H1 (cell line): ENCODE measurements around the gene CEP41. TPM values are rescaled to one million over a fixed set of nuclear protein-coding genes. Genes with fewer than 3 reads are reported as not detected.

Experiments used
- CTCF ChIA-PET: fragments of 300-600 bp; sonication (Branson Sonifier 250); formaldehyde crosslinking; loops from one replicate; lab custom pipeline; 2021; ENCODE audit not compliant: partially characterized antibody; lab: Charles Lee
- POLR2A ChIA-PET: fragments of 300-600 bp; sonication (Branson Sonifier 250); formaldehyde crosslinking; loops from one replicate; lab custom pipeline; 2021; ENCODE audit warnings: inconsistent platforms; ENCODE audit not compliant: partially characterized antibody; lab: Charles Lee
- DNase-seq, 2 experiments: peaks; one replicate each; pipeline versions ENCODE4 v3.0.0 to v3.0.0-alpha.2; 2010 to 2022; ENCODE audit warnings: low spot score in 2 of 2, low read depth in 1 of 2, mixed read lengths in 1 of 2
- FAIRE-seq: peaks from 2 replicates; lab custom pipeline; 2011; peaks lifted over from hg19 to GRCh38; lab: Jason Lieb, UNC
- H2AFZ ChIP-seq: 2 replicates; pipeline ENCODE4 v1.8.1; 2012; ENCODE audit warnings: low read length, inconsistent platforms
- H2AK5ac ChIP-seq: 2 replicates; pipeline ENCODE4 v1.6.1; 2013; ENCODE audit warnings: low read depth, low read length
- H2BK120ac ChIP-seq: replicated peaks from 2 replicates; pipeline ENCODE3; 2013; ENCODE audit warnings: low read depth, low read length, inconsistent platforms
- H2BK12ac ChIP-seq: 2 replicates; pipeline ENCODE4 v1.6.1; 2013; ENCODE audit warnings: low read depth, low read length
- H2BK15ac ChIP-seq: 2 replicates; pipeline ENCODE4 v1.6.1; 2013; ENCODE audit warnings: low read length
- H2BK20ac ChIP-seq: 2 replicates; pipeline ENCODE4 v1.6.1; 2013; ENCODE audit warnings: low read length
- H2BK5ac ChIP-seq: 2 replicates; pipeline ENCODE4 v1.6.1; 2013; ENCODE audit warnings: low read depth, low read length
- H3K14ac ChIP-seq: 2 replicates; pipeline ENCODE4 v1.6.1; 2013; ENCODE audit warnings: inconsistent platforms; ENCODE audit not compliant: insufficient read length
- H3K18ac ChIP-seq: 2 replicates; pipeline ENCODE4 v1.6.1; 2013; ENCODE audit warnings: low read length; ENCODE audit errors: extremely low read depth
- H3K23ac ChIP-seq: 2 replicates; pipeline ENCODE4 v1.6.1; 2013; ENCODE audit warnings: inconsistent platforms; ENCODE audit not compliant: insufficient read length
- H3K23me2 ChIP-seq: 2 replicates; pipeline ENCODE4 v1.6.1; 2013; ENCODE audit warnings: low read depth, low read length
- H3K27ac ChIP-seq: 2 replicates; pipeline ENCODE4 v1.6.1; 2011; ENCODE audit warnings: low read depth, low read length, inconsistent platforms
- H3K27me3 ChIP-seq, 4 experiments: replicated peaks in 1 of 4; 1 replicate in 1 of 4; 2 replicates in 3 of 4; pipeline versions ENCODE4 v1.6.1 to v1.8.1; 2011 to 2013; ENCODE audit warnings: low read length in 3 of 4, mild to moderate bottlenecking in 3 of 4, inconsistent platforms in 2 of 4, mixed read lengths in 2 of 4, moderate library complexity in 1 of 4; ENCODE audit not compliant: control insufficient read depth in 3 of 4, insufficient read depth in 3 of 4; ENCODE audit errors: extremely low read depth in 1 of 4
- H3K36me3 ChIP-seq, 4 experiments: 2 replicates each; pipeline versions ENCODE4 v1.6.1 to v1.8.1; 2011 to 2013; ENCODE audit warnings: mild to moderate bottlenecking in 4 of 4, low read length in 3 of 4, moderate library complexity in 2 of 4, control low read depth in 1 of 4, inconsistent platforms in 1 of 4; ENCODE audit not compliant: insufficient read depth in 4 of 4, control insufficient read depth in 2 of 4
- H3K4ac ChIP-seq: replicated peaks from 2 replicates; pipeline ENCODE3; 2013; ENCODE audit warnings: low read length, low read depth, mixed read lengths, inconsistent platforms; ENCODE audit not compliant: insufficient read length
- H3K4me1 ChIP-seq, 4 experiments: replicated peaks in 1 of 4; 1 replicate in 1 of 4; 2 replicates in 3 of 4; pipeline versions ENCODE4 v1.6.1 to v1.8.1; 2011 to 2013; ENCODE audit warnings: low read length in 3 of 4, inconsistent platforms in 2 of 4, mixed read lengths in 1 of 4; ENCODE audit not compliant: insufficient read depth in 4 of 4, control insufficient read depth in 3 of 4
- H3K4me2 ChIP-seq, 2 experiments: 2 replicates each; pipeline versions ENCODE4 v1.6.1 to v1.8.1; 2011 to 2013; ENCODE audit warnings: low read depth in 2 of 2, low read length in 2 of 2, control low read depth in 1 of 2, inconsistent platforms in 1 of 2, mild to moderate bottlenecking in 1 of 2; ENCODE audit not compliant: insufficient read depth in 1 of 2
- H3K4me3 ChIP-seq, 4 experiments: fragments of 200-600, 300-600 bp in 1 of 4; sonication (generic), shearing (Covaris generic), sonication (Bioruptor Twin) in 1 of 4; 2 replicates each; pipeline versions ENCODE4 v1.5.1 to v1.8.1; 2011 to 2016; ENCODE audit warnings: low read length in 4 of 4, low read depth in 3 of 4, control low read depth in 2 of 4, inconsistent platforms in 2 of 4, mild to moderate bottlenecking in 2 of 4, mixed read lengths in 1 of 4, moderate library complexity in 1 of 4; ENCODE audit not compliant: insufficient read depth in 2 of 4; ENCODE audit errors: extremely low read depth in 1 of 4
- H3K56ac ChIP-seq: replicated peaks from 2 replicates; pipeline ENCODE3; 2013; ENCODE audit warnings: low read depth, mild to moderate bottlenecking, mixed read lengths, low read length, inconsistent platforms; ENCODE audit not compliant: insufficient read length
- H3K79me1 ChIP-seq: 2 replicates; pipeline ENCODE4 v1.6.1; 2013; ENCODE audit warnings: low read depth, low read length, control low read depth
- H3K79me2 ChIP-seq, 2 experiments: 2 replicates each; pipeline versions ENCODE4 v1.6.1 to v1.8.1; 2012 to 2013; ENCODE audit warnings: low read length in 2 of 2, mild to moderate bottlenecking in 2 of 2, inconsistent platforms in 1 of 2; ENCODE audit not compliant: insufficient read depth in 2 of 2, control insufficient read depth in 1 of 2
- H3K9ac ChIP-seq, 4 experiments: replicated peaks in 1 of 4; 1 replicate in 1 of 4; 2 replicates in 3 of 4; pipeline versions ENCODE4 v1.6.1 to v1.8.1; 2011 to 2013; ENCODE audit warnings: low read depth in 3 of 4, low read length in 3 of 4, control low read depth in 2 of 4, mild to moderate bottlenecking in 2 of 4, moderate library complexity in 2 of 4, inconsistent platforms in 1 of 4; ENCODE audit errors: extremely low read depth in 1 of 4
- H3K9me3 ChIP-seq, 2 experiments: 2 replicates each; pipeline versions ENCODE4 v1.6.1 to v1.8.1; 2012 to 2013; ENCODE audit warnings: mild to moderate bottlenecking in 2 of 2, moderate library complexity in 2 of 2, control low read depth in 1 of 2, inconsistent platforms in 1 of 2, low read depth in 1 of 2, low read length in 1 of 2, mixed read lengths in 1 of 2; ENCODE audit not compliant: insufficient read depth in 2 of 2
- H4K20me1 ChIP-seq, 2 experiments: replicated peaks in 1 of 2; 2 replicates each; pipeline versions ENCODE3 to v1.8.1; 2011 to 2013; ENCODE audit warnings: inconsistent platforms in 2 of 2, low read length in 2 of 2, mild to moderate bottlenecking in 1 of 2; ENCODE audit not compliant: insufficient read depth in 2 of 2, control insufficient read depth in 1 of 2
- H4K5ac ChIP-seq: 2 replicates; pipeline ENCODE4 v1.6.1; 2013; ENCODE audit warnings: low read length, low read depth, mixed read lengths, inconsistent platforms; ENCODE audit not compliant: insufficient read length
- H4K8ac ChIP-seq: 2 replicates; pipeline ENCODE4 v1.8.0; 2013; ENCODE audit warnings: mild to moderate bottlenecking, moderate library complexity, low read length, inconsistent platforms; ENCODE audit not compliant: insufficient read depth; ENCODE audit errors: extremely low read depth
- H4K91ac ChIP-seq: replicated peaks from 2 replicates; pipeline ENCODE3; 2013; ENCODE audit warnings: low read length, mixed read lengths, inconsistent platforms; ENCODE audit not compliant: insufficient read length
- BRCA1 ChIP-seq: IDR thresholded peaks from 2 replicates; pipeline ENCODE4 v1.6.1; 2012; ENCODE audit warnings: low read depth, low read length, improper control_type of control experiment
- CTBP2 ChIP-seq: IDR thresholded peaks from 2 replicates; pipeline ENCODE4 v1.7.0; 2011; ENCODE audit warnings: borderline replicate concordance, mild to moderate bottlenecking, moderate library complexity, mixed read lengths, low read length; ENCODE audit not compliant: insufficient read depth, insufficient read length
- E2F6 ChIP-seq: IDR thresholded peaks from 2 replicates; pipeline ENCODE4 v1.6.1; 2012; ENCODE audit warnings: inconsistent platforms
- POU5F1 ChIP-seq: IDR thresholded peaks from 2 replicates; pipeline ENCODE4 v1.6.1; 2011; ENCODE audit warnings: low read depth, mild to moderate bottlenecking, low read length, moderate library complexity
- TEAD4 ChIP-seq: IDR thresholded peaks from 2 replicates; pipeline ENCODE4 v1.6.1; 2012; ENCODE audit warnings: low read depth, low read length, inconsistent platforms, mixed read lengths
- ZNF274 ChIP-seq: IDR thresholded peaks from 2 replicates; pipeline ENCODE4 v1.7.0; 2012; ENCODE audit warnings: low read length, borderline replicate concordance; ENCODE audit errors: extremely low read depth
- WGBS, 2 experiments: shearing (Covaris generic) in 1 of 2; methylation state at CpG; one replicate each; pipeline versions ENCODE4 v1.1.6 to v1.1.7; 2013 to 2015; ENCODE audit warnings: low lambda C conversion rate in 2 of 2, mixed read lengths in 2 of 2, inconsistent platforms in 1 of 2, low coverage in 1 of 2, missing lambda C conversion rate in 1 of 2; ENCODE audit not compliant: insufficient replicate concordance in 2 of 2, insufficient coverage in 1 of 2, insufficient read length in 1 of 2; ENCODE audit errors: extremely low coverage in 1 of 2, missing lambda C conversion rate in 1 of 2; 5-methylcytosine and 5-hydroxymethylcytosine counted together
- polyA plus RNA-seq, 7 experiments: library from polyadenylated mRNA; depleted of rRNA in 3 of 7; stranded (reverse) in 5 of 7; unstranded in 2 of 7; fragments of >200 nt in 5 of 7; fragments of 200-250 nt in 2 of 7; gene quantifications; 1 replicate in 5 of 7; 2 replicates in 1 of 7; 4 replicates in 1 of 7; pipeline versions ENCODE4 v1.2.1 to v1.2.3, GENCODE V29; 2011 to 2013; ENCODE audit warnings: missing spikeins in 2 of 7, mixed read lengths in 2 of 7
- total RNA-seq: library from RNA; stranded (reverse); fragmentation: NEBNext Ultra II Directional; extraction: Animal tissue kit (Norgen Biotek cat#: 25700); gene quantifications from 2 replicates; pipeline ENCODE4 v1.2.1, GENCODE V29; 2021

Gene CEP41
- total and polyA plus RNA-seq, 2 of the 8 experiments (the other 6 are each of a cell fraction or from before 2014, with no cell fraction given) = 9.3 to 12.8 TPM

GRCh38 chr7:130361681-130362080, 79.1 kb downstream of the CEP41 start:
- Histone ChIP-seq H2BK120ac (no peak overlapping the region), H2BK5ac (no peak overlapping the region), H3K79me2 (no peaks in the 10 kb centered on the region), H3K27ac (no peak overlapping the region), H3K27me3 (no peaks in the 10 kb centered on the region), H3K56ac (no peak overlapping the region), H2AK5ac (no peak overlapping the region), H4K5ac (no peak overlapping the region), H4K8ac (no peak overlapping the region), H3K4ac (no peak overlapping the region), H3K4me1 (peaks cover 1 to 7% (median 2%) of the 10 kb centered on the region in 4 experiments; a peak in 6 of 7 replicates), H3K18ac (no peak overlapping the region), H3K23me2 (no peaks in the 10 kb centered on the region), H2BK12ac (no peak overlapping the region), H3K23ac (no peak overlapping the region), H3K14ac (no peak overlapping the region), H2BK15ac (no peak overlapping the region), H3K4me2 (no peak overlapping the region), H3K79me1 (no peaks in the 10 kb centered on the region), H4K91ac (no peak overlapping the region), H3K9me3 (0 out of 4 replicates have a peak, but pooled peaks cover 0 to 6% of the 10 kb centered on the region in 2 experiments), H2BK20ac (no peak overlapping the region), H3K4me3 (no peak overlapping the region), H2AFZ (no peak overlapping the region), H3K36me3 (no peaks in the 10 kb centered on the region), H4K20me1 (no peaks in the 10 kb centered on the region), H3K9ac (no peak overlapping the region)
- CTCF ChIA-PET = interaction anchor here (11.6 kb wide), 1 partner anchor 18 kb away, joined by 59 read pairs; the partner anchor contains the start of gene CPA1
- no peak for TF ChIP-seq POU5F1
- no peak for TF ChIP-seq BRCA1
- TF ChIP-seq TEAD4 = no peak
- no peak for TF ChIP-seq CTBP2
- no peak for TF ChIP-seq E2F6
- TF ChIP-seq ZNF274 = no peak
- POLR2A ChIA-PET = no interaction called here
- DNase-seq = no peak
- WGBS, 2 experiments = 96% methylated on average over 7 of the region's 7 CpGs; no CpG with 5 or more reads in 1 of the 2 experiments
- FAIRE-seq = no peak
